Keratinocyte (primary cell): ENCODE results near the gene CEACAM6.

Source experiments
- EZH2 ChIP-seq: IDR thresholded peaks from one replicate; pipeline ENCODE4 v1.6.1; 2012; ENCODE audit warnings: inconsistent platforms, mild to moderate bottlenecking, low read length, moderate library complexity
- TF ChIP-seq, protein P1 (sequence below), 3 experiments: IDR thresholded peaks in 1 of 3; conservative IDR thresholded peaks in 1 of 3; optimal IDR thresholded peaks in 1 of 3; 2 replicates in 2 of 3; 3 replicates in 1 of 3; pipeline versions ENCODE3 to v1.5.1; 2011; ENCODE audit warnings: low read length in 3 of 3, mild to moderate bottlenecking in 3 of 3, moderate library complexity in 2 of 3, control low read depth in 1 of 3, inconsistent platforms in 1 of 3; ENCODE audit not compliant: insufficient read depth in 2 of 3; ENCODE audit errors: extremely low read depth in 1 of 3

DNA sequence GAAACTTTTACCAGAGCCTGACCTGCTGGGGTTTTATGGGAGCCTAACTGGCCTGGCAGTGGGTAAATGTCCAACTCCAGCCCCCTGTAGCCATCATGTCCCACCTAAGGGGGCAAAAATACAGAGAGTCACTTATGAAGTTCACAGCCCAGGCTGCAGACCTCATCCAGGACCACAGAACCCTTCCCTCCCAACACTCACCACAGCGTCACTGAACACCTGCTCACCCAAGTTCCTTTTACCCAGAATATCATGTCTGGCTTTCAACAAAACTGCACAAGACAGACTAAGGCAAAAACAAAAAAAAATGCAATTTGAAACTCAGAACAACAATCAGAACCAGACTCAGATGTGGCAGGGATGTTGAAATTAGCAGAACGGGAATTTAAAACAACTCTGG lies 47.4 kb downstream of the CEACAM6 start:
- TF ChIP-seq, protein P1, sequence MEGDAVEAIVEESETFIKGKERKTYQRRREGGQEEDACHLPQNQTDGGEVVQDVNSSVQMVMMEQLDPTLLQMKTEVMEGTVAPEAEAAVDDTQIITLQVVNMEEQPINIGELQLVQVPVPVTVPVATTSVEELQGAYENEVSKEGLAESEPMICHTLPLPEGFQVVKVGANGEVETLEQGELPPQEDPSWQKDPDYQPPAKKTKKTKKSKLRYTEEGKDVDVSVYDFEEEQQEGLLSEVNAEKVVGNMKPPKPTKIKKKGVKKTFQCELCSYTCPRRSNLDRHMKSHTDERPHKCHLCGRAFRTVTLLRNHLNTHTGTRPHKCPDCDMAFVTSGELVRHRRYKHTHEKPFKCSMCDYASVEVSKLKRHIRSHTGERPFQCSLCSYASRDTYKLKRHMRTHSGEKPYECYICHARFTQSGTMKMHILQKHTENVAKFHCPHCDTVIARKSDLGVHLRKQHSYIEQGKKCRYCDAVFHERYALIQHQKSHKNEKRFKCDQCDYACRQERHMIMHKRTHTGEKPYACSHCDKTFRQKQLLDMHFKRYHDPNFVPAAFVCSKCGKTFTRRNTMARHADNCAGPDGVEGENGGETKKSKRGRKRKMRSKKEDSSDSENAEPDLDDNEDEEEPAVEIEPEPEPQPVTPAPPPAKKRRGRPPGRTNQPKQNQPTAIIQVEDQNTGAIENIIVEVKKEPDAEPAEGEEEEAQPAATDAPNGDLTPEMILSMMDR (optimal IDR thresholded peaks at IDR 0.05 in 1 of 3, IDR thresholded peaks at IDR 0.05 in 1 of 3, conservative IDR thresholded peaks at IDR 0.05 in 1 of 3; ENCODE audit: extremely low read depth in 1 of 3, insufficient read depth in 2 of 3, low read length in 3 of 3) = no peak
- no peak for TF ChIP-seq EZH2
